NCI-H526 treated with DMSO at 0.1 percent for 48 hours (cell line): ENCODE data around the gene MAX.
A peak's percentile ranks its signal among the peaks of the same experiment; 100 is the strongest.

Source experiments
- DNase-seq: peaks from one replicate; lab custom pipeline; 2025; lab: John Stamatoyannopoulos, UW

Gene MAX, protein sequence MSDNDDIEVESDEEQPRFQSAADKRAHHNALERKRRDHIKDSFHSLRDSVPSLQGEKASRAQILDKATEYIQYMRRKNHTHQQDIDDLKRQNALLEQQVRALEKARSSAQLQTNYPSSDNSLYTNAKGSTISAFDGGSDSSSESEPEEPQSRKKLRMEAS

DNA sequence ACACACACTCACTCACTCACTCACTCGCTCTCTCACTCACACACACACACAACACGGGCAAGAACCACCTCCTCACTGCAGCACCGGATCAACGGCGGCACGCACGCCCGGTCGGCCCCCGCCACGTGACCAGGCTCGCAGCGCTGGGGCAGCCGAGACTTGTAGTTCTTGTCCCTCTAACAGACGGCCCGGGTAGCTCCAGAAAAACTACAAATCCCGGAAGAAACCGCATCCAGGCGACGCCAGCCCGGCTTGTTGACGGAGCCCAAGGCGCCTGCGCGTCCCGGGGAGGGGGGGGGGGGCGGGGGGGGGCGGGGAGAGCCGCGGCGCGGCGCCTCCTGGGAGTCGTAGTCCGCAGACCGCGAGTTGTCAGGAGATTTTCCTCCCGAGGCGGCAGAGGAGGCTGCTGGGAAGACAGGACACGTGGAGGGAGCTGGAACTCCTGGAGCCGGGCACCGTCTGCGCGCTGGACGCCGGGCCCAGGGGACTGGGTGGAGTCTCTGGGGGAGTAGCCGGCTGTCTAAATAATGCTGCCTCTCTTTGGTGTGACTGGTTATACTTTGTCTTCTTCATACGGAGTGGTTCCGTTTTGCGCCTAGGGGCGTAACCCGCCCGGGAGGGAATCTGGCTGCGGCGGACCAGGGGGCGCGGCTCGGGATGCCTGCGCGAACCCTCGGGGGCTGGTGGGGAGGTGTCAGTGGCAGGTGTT, at the start of gene MAX:
Gene MAX, minus strand, starts transcription at position 77 of the 709 bp plus-strand sequence. CDS start 178 bp downstream, outside the sequence.
- DNase-seq, result peak; percentile 99

DNA sequence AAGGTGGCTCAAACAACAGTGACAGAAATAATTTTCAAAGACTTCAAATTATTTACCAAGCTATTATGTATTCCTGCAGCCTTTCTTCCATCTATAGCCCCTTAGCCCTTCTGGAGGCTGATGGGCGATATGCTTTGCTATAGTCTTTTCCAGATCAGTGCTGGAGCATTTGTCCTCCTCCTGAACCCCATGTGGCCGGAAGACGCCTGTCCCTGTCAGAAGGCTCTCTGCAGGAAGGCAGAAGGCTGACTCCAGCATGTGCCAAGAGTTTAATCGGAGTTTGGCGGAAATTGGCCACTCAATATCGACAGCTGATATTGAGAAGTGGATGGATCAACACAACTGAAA, 49.3 kb upstream of the MAX start:
- DNase-seq, result no peak

DNA sequence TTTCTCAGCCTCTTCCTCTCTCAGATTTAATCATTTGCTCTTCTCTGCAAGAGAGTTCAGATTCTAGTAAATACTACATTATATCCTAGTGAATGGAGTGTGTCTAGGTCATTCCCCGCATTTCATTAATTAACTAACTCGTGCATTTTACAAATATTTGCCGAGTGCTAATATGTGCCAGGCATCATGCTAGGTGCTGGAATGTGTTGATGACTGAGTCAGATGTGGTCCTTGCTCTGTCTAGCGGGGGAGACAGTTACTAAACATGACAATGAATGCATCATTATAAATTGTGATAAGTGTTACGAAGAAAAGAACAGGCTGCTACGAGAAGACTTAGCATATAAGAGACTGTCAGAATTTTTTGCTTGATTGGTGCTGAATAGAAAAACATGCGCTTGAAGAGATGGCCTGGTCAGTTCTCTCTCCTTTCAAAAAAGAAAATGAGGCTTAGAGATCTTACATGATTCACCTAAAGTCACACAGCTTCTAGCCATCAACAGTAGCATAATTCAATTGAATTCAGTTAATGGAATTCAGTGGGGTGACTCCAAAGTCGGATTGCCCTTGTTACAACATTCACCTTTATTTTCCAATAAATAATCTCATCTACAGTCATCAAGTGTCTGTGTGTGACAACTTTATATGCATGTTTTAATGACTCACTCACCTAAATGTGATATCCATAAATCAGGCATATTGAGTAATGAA, 48.7 kb upstream of the MAX start:
- DNase-seq, result no peak

DNA sequence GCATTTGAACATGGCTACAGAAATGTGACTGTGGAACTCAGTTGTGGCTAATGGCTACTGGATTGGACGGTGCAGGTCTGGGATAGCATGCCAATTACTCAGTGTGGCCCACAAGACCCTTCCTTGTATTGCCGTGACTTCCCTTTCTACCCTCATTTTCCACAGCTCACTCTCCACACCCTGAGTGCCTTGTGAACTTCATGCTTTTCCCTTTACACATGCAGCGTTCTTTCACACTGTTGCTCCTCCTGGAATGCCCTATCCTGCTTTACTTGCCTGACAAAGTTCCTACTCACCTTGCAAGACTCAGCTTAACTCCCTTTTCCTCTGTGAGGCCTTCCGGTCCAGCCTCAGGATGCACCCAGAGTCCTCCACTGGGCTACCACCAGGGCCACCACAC, 46.8 kb upstream of the MAX start:
- DNase-seq, result no peak

DNA sequence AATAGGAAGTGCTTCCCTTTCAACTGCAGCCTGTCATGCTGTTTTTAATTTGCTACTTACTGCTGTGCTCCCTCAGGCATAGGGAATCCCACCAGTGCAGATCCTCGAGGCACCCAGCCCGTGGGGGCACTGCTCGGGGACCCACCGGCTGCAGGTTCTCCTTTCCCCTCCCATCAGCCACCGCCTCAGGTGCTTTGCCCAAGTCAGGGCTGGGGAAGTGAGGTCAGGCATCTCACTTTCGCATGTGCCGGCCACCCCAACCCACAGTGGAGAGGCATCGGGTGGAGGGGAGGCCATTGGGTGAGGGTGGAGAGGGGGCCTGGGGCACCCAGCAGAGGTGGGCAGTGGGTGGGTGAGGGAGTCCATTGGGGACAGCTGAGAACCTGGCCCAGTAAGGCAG, 41.9 kb upstream of the MAX start:
- no peak for DNase-seq

DNA sequence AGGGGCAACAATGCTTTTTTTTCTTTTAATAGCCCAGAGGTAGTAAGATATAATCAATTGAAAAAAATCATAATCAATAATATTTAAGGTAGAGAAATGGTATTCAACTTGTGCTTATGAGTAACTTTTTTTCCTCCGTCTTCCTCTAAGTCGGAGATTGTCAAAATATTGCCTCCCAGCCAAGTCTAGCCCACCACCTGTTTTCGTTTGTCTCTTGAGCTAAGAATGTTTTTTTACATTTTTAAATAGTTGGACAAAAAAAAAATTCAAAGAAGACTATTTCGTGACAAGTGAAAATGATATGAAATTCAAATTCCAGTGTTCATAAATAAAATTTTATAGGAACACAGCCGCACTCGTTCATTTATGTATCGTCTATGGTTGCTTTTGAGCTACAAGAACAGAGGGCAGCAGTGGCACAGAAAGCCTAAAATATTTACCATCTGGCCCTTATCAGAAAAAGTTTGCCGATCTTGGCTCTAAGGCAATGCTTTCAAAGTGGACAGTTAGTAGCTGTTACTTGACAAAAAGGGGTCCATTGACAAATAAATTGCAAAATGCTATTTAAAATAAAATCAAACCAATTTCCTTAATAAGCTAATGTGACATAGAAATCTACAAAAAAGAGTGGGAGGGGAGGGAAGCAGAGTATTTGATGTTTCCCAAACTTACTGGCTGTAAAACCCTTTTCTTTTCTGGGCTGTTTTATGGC, 40.8 kb upstream of the MAX start:
- no peak for DNase-seq

DNA sequence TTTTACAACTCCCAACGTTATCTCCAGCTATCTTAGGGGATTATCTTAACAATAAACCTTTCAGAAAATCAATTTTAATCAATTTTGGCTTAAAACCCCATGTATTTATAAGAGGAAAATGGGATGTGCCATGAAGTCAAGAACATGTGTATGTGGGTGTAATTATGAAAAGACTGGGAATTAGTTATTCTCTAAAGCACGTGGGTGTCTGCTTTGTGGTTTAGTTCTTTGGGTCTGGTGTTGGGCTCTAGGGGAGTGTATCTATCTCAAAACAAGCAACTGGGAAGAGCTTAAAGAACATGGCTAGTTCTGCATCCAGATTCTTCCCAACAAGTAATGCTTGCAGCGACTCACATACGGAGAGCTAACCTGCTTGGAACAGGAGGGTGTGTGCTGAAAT, 40.1 kb upstream of the MAX start:
- DNase-seq, result no peak

DNA sequence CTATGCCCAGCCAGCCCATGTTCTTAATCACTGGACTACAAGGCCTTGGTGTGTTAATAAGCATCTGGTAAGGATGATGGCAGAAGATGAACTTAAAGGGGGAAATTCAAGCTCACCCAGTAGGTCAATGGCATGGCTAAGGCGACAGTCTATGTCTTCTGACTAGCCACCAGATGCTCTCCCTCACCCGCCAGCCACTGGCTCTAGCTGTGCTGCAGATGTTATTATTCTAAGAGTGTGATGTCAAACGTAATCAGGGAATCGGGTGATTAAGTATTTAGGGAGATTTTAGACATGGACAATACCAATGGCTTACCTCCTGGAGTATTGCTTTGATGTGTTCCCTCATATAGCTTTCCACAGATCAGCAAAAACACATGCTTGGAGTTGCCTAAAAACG, 39.2 kb upstream of the MAX start:
- no peak for DNase-seq

DNA sequence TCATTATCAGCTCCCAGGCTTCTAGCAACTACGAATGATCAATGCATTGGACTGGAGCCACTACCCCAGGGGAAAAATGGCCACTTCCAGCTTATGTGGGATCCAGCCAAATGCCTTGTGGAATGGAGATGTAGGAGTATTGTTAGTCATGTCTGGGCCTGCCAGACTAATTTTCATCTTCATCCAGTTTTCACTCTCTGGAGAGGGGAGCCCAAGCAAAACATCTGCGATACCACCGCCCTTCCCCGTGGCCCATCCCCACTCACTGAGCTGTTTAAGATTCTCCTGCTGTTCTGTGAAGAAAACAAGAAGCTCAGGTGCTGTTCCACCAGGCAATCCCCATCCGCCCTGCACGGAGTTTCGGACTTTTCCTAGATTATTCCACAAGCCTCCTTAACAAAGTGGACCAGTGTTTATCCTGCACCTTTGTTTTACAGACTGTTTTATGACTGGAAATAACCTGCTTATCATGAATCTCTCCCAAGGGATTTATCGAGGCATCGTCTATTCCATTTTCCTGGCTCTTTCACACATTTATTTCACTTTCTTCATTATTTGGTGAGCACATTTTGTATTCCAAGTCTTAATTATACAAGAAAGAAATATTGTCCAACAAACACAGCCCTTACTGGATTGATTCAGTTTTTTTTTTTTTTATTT, 35.5 kb upstream of the MAX start:
- DNase-seq, result peak; percentile 87

DNA sequence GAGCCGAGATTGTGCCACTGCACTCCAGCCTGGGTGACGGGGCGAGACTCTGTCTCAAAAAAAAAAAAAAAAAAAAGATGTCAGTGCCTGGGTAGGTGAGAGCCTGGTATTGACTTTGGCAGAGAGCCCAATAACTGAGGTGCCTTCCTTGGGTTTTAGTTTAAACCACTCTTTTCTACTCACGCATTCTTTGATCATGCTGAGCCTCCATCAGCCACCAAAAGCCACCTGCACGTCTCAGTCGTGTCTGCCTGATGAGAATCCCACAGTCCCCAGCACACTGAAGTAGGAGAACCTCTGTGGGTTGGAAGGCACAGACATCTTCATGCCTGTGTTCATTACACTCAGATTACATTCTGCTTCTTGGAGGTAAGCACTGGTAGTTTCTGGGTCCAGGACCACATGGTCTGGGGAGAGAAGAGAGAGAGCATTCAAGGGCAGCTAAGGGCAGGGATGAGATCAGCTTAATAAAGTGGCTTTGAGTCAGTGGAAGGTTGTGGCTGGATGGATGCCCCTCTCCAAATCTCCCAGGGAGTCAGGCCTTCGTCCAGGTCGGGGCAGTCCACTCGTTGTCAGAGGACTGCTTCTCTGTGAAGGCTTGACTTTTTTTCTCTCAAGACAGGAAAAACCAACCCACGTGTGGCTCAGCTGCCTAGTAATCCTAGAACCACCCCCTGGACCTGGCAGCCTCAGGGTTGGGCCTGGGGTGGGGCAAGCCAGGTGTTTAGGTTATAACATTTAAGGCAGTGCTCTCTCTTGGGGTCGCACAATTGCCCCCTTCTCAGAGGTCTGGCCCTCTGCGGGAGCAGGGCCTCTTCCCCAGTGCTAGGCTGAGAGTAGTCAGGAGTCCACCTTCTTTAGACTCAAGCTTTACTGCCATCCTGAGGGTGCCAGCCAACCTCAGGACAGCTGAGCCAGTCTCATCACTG, 32.6 kb upstream of the MAX start:
- DNase-seq, result no peak

DNA sequence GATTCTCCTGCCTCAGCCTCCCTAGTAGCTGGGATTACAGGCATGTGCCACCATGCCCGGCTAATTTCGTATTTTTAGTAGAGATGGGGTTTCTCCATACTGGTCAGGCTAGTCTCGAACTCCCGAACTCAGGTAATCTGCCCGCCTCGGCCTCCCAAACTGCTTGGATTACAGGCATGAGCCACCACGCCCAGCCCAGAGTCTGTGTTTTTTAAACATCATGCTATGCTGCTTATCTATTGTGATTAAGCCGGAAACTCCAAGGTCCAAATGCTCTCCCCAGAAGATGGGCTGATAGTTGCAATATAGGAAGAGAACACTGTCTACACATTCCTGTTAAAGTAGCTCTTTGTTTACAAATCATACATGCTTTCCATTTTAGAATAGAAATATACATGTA, 30.5 kb upstream of the MAX start:
- no peak for DNase-seq

DNA sequence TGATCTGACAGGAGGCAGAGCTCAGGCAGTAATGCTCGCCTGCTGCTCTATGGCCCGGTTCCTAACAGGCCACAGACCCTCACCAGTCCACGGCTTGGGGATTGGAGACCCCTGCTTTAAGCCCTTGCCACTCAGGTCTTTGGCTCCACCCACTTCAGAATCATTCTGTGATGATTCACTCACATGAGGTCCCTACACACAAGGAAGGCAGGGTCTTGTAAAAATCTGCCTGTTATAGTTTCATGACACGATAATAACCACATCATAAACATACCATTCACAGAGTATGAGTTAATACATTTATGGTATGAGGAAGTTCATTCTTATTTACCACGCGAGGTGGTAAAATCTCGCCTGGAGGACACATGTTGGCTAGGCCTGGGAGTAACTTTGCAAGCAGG, 29.0 kb upstream of the MAX start:
- no peak for DNase-seq

DNA sequence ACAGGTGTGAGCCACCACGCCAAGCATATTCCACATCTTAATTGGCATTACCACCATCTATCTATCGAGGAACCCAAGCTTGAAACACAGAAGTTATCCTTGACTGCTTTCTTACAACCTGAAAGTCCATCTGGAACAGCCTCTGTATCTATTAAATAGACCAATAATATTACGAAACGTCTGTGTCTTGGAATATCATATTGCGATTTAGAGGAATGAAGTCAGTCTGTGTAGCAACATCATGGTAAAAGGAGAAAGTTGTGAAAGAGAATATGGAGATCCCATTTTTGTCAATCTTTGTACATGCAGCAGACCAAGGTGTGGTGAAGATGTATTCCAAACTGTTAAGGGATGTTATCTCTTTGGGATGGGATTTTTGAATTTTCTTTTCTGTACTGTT, 25.8 kb upstream of the MAX start:
- DNase-seq, result no peak

DNA sequence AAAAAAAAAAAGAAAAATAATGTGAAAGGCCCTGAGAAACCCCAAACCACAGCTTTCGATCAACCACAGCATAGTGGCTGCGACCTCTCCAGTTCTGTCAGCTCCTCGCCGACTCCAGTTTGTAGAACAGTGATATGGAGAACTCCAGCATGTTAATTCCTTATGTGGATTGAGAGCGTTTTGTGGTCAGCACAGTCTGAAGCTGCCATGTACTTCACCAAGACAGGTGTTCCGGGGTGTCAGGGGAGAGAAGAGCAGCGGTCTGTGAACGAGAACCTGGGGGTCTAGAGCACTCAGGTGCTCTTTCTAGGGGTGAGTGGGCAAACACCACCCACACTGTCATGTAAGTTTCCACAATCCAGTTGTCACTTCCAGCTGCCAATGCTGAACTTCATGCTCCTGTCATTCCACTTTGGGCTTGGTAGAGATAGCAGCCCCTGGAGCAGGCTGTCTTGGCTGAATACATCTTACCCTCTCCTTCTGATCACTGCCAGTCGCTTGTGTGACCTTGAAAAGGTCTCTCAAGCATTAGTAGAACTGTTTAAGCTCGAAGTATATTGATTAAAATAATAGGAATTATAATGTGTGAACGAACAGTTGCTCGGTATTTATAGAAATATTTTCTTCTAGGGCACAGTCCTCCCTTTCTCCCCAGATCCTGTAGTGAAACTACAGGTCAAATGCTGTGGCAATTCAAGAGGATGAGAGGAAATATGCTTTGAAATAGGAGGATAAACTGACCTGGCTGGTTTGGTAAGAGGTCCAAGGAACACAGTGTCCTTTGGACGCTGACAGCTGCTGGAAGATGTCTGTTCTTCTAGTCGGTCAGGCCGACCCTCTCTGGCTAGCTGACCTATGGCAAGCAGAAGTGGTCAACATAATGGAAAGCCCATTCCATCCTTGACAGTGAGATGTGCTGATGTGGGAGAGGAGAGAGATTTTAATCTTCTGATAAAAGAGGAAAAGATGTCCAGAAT, 15.7 kb upstream of the MAX start:
- no peak for DNase-seq

DNA sequence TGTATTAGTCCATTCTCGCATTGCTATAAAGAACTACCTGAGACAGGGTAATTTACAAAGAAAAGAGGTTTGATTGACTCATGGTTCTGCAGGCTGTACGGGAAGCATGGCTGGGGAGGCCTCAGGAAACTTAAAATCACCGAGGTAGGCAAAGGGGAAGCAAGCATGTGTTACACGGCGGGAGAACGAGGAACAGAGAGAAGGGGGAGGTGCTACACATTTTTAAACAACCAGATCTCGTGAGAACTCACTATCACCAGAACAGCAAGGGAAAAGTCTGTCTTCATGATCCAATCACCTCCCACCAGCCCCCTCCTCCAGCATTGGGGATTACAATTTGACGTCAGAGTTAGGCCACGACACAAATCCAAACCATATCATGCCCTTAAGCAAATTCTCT, 13.3 kb upstream of the MAX start:
- no peak for DNase-seq

DNA sequence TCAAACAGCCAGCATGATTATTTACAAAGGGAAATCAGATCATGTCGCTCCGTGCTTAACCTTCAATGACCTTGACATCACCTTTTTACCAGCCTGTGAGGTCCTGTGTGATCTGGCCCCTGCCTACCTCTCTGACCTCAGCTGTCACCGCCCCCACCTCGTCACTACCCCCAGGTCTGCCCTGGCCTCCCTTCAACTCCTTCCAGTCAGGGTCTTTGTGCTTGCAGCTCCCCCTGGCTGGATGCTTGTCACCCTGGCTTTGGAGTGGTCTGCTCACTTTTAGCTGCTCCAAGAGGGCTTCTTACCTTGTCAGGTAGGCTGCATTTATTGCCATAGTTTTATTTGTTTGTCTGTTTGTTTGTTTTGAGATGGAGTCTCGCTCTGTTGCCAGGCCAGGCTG, 8.2 kb upstream of the MAX start:
- no peak for DNase-seq

DNA sequence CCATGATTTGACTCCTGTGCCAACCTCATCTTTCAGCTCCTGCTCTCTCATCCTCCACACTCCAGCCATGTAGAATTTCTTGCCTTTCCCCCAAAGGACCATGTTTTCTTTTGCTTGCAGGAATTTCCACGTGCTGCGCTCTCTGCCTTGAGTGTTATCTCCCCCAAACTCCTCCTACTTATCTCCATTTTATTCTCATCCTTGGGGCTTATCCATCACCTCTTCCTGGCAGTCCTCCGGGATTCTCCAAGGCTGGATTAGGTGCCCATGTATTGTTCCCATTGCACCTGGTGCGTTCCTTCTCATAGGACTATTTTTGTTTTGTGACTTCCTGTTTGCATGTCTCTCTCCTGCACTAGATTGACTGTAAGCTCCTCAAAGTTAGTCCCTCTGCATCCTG, 7.0 kb upstream of the MAX start:
- DNase-seq, result no peak

DNA sequence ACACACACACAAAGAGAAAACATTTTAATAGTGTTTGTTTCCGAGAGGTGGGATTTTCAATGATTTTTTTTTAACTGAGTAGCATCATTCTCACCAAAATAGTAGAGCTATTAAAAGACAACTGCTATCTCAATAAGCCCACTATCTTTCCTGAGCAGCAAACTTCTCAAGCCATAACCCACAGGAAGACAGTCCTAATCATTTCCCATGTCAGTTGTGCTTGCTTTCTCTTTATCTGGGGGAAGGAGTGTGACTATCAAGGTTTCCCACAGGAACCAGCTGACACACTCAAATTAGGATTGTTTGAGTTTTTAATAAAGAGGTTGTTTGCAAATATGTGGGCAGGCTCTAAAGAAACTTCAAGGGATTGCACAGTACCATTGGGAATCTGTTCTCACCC, 4.9 kb upstream of the MAX start:
- no peak for DNase-seq

DNA sequence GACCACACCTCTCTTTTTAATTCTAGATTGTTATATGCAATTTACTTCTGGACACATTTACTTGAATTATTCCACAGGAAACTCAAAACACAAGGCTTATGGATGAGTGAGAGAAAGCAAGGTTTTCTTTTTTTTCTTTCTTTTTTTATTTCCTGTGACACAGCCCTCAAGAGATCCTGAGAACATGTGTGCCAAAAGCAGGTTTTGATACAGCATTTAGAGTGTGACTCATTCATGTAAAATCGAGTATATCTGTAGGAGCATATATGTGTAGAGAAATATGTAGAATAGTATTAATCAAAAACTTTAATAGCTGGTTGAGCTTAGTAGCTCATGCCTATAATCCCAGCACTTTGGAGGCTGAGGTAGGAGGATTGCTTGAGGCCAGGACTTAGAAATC, 4.4 kb upstream of the MAX start:
- DNase-seq, result no peak

DNA sequence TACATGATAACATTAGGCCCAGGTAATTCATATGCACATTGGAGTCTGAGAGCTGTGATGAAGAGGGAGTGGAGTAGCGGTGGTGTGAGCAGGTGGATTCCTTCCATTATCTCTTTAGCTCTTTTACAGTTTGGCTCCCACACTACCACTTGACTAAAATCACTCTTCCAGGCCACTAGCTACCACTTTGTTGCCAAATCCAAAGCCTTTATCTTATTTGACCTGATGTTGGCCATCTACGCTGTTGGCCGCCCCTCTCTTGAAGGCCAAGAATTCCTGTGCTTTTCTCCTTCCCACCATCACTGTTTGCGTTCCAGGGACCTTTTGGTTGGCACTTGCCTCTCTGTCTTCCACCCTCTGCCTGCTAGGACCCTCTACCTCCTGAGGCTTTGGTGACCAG, 4.0 kb upstream of the MAX start:
- DNase-seq, result no peak
